A549 (cell line): ENCODE data around the gene ORM2. TPM values are rescaled to one million over a fixed set of nuclear protein-coding genes. Genes with fewer than 3 reads are reported as not detected.

Experiments used
- ATAC-seq, 2 experiments: fragments of 200-7000 bp in 1 of 2; fragments of >200 bp in 1 of 2; cut with Nextera tagmentation in 1 of 2; cut with Tn5 transposase in 1 of 2; 3 replicates each; pipeline versions ENCODE4 v1.8.0 to v1.9.1; 2018 to 2020; ENCODE audit warnings: mild to moderate bottlenecking in 1 of 2, moderate library complexity in 1 of 2
- CTCF ChIA-PET: fragments of 300-600 bp; sonication (Branson Sonifier 250); formaldehyde crosslinking; extraction: SDS; loops from one replicate; lab custom pipeline; 2021; ENCODE audit warnings: antibody characterized with exemption, inconsistent platforms; lab: Yijun Ruan, JAX
- POLR2A ChIA-PET: fragments of 350-600 bp; formaldehyde crosslinking; extraction: SDS; loops from one replicate; lab custom pipeline; 2021; ENCODE audit warnings: antibody characterized with exemption, inconsistent platforms; lab: Yijun Ruan, JAX
- DNase-seq, 2 experiments: peaks; one replicate each; pipeline versions ENCODE4 v3.0.0 to v3.0.0-alpha.2; 2011 to 2016; ENCODE audit warnings: low read depth in 1 of 2, low spot score in 1 of 2
- FAIRE-seq: peaks from 2 replicates; lab custom pipeline; 2011; peaks lifted over from hg19 to GRCh38; lab: Jason Lieb, UNC
- H3K27ac ChIP-seq, 2 experiments: fragments of >200 bp; sonication (Bioruptor Twin); formaldehyde crosslinking; 3 replicates each; pipeline ENCODE4 v1.5.1; 2016 to 2017
- H3K4me1 ChIP-seq: fragments of >200 bp; sonication (Bioruptor Twin); formaldehyde crosslinking; 3 replicates; pipeline ENCODE4 v1.6.1; 2016
- H3K4me2 ChIP-seq: fragments of >200 bp; sonication (Bioruptor Twin); formaldehyde crosslinking; 3 replicates; pipeline ENCODE4 v1.6.1; 2016
- H3K4me3 ChIP-seq: fragments of >200 bp; sonication (Bioruptor Twin); formaldehyde crosslinking; 3 replicates; pipeline ENCODE4 v1.5.1; 2016
- H3K9me3 ChIP-seq: fragments of >200 bp; sonication (Bioruptor Twin); formaldehyde crosslinking; 3 replicates; pipeline ENCODE4 v1.6.1; 2016
- BHLHE40 ChIP-seq: IDR thresholded peaks from 2 replicates; pipeline ENCODE4 v1.6.1; 2012; ENCODE audit warnings: low read depth, low read length, inconsistent platforms
- CHD2 ChIP-seq: fragments of 150-350 bp; IDR thresholded peaks from 2 replicates; pipeline ENCODE4 v1.6.1; 2014; ENCODE audit warnings: low read length; ENCODE audit not compliant: partially characterized antibody
- CHD4 ChIP-seq: fragments of 200-600 bp; sonication (generic); IDR thresholded peaks from 2 replicates; pipeline ENCODE4 v1.6.1; 2016; ENCODE audit warnings: antibody characterized with exemption, mild to moderate bottlenecking, borderline replicate concordance
- EP300 ChIP-seq, 2 experiments: fragments of >200 bp; sonication (Bioruptor Twin); formaldehyde crosslinking; IDR thresholded peaks; 2 replicates in 1 of 2; 3 replicates in 1 of 2; pipeline ENCODE4 v1.6.1; 2016 to 2017
- ESRRA ChIP-seq: fragments of 150-350 bp; IDR thresholded peaks from 2 replicates; pipeline ENCODE4 v1.6.1; 2014; ENCODE audit warnings: mild to moderate bottlenecking, low read length, borderline replicate concordance
- FOSB ChIP-seq: fragments of 250-450 bp; sonication (Bioruptor Pico); IDR thresholded peaks from 2 replicates; pipeline ENCODE4 v1.5.0; 2020; ENCODE audit warnings: mild to moderate bottlenecking, moderate library complexity
- FOSL2 ChIP-seq, 2 experiments: fragments of 450-650 bp in 1 of 2; fragments of >200 bp in 1 of 2; sonication (Bioruptor Twin) in 1 of 2; formaldehyde crosslinking; IDR thresholded peaks; 2 replicates each; pipeline versions ENCODE4 v1.5.0 to v1.6.1; 2016 to 2020; ENCODE audit warnings: mild to moderate bottlenecking in 1 of 2, moderate library complexity in 1 of 2
- FOXS1 ChIP-seq: fragments of 250-450 bp; sonication (Bioruptor Pico); IDR thresholded peaks from 2 replicates; pipeline ENCODE4 v1.5.0; 2020; ENCODE audit warnings: mild to moderate bottlenecking, moderate library complexity
- HDAC2 ChIP-seq: fragments of 200-600 bp; sonication (generic); IDR thresholded peaks from 2 replicates; pipeline ENCODE4 v1.6.1; 2016
- HOXA7 ChIP-seq: fragments of 250-450 bp; sonication (Bioruptor Pico); IDR thresholded peaks from 2 replicates; pipeline ENCODE4 v1.5.0; 2020; ENCODE audit warnings: mild to moderate bottlenecking, moderate library complexity
- HOXB13 ChIP-seq: fragments of 250-450 bp; sonication (Bioruptor Pico); IDR thresholded peaks from 2 replicates; pipeline ENCODE4 v1.5.0; 2020; ENCODE audit warnings: low read depth, mild to moderate bottlenecking, moderate library complexity
- HOXB5 ChIP-seq: fragments of 250-450 bp; sonication (Bioruptor Pico); IDR thresholded peaks from 2 replicates; pipeline ENCODE4 v1.5.0; 2020; ENCODE audit warnings: mild to moderate bottlenecking, moderate library complexity
- JUN ChIP-seq, 2 experiments: fragments of >200 bp; sonication (Bioruptor Twin); formaldehyde crosslinking; IDR thresholded peaks; 2 replicates in 1 of 2; 3 replicates in 1 of 2; pipeline ENCODE4 v1.6.1; 2016 to 2017
- KDM1A ChIP-seq: fragments of 200-600 bp; sonication (generic); IDR thresholded peaks from 2 replicates; pipeline ENCODE4 v1.6.1; 2016; ENCODE audit warnings: low read depth, mild to moderate bottlenecking
- MAFK ChIP-seq: fragments of 450-650 bp; IDR thresholded peaks from 2 replicates; pipeline ENCODE4 v1.6.1; 2014; ENCODE audit not compliant: partially characterized antibody
- NFE2L2 ChIP-seq: fragments of 150-350 bp; conservative IDR thresholded peaks from 2 replicates; pipeline ENCODE4 v1.6.1; 2014; ENCODE audit warnings: low read length
- NR3C1 ChIP-seq: fragments of >200 bp; sonication (Bioruptor Twin); formaldehyde crosslinking; IDR thresholded peaks from 3 replicates; pipeline ENCODE4 v1.6.1; 2017
- RAD21 ChIP-seq, 2 experiments: fragments of >200 bp in 1 of 2; sonication (Bioruptor Twin) in 1 of 2; formaldehyde crosslinking in 1 of 2; IDR thresholded peaks in 1 of 2; conservative IDR thresholded peaks in 1 of 2; 2 replicates in 1 of 2; 3 replicates in 1 of 2; pipeline ENCODE4 v1.6.1; 2012 to 2018; ENCODE audit warnings: inconsistent platforms in 1 of 2
- TFCP2L1 ChIP-seq: fragments of 250-450 bp; sonication (Bioruptor Pico); IDR thresholded peaks from 2 replicates; pipeline ENCODE4 v1.5.0; 2021; ENCODE audit warnings: mild to moderate bottlenecking
- TP53 ChIP-seq: fragments of 250-450 bp; sonication (Bioruptor Pico); IDR thresholded peaks from 2 replicates; pipeline ENCODE4 v1.5.0; 2021; ENCODE audit warnings: mild to moderate bottlenecking, moderate library complexity
- ZNF302 ChIP-seq: fragments of 250-450 bp; sonication (Bioruptor Pico); IDR thresholded peaks from 2 replicates; pipeline ENCODE4 v1.9.0; 2021; ENCODE audit warnings: inconsistent platforms, mild to moderate bottlenecking, moderate library complexity
- WGBS: methylation state at CpG from one replicate; pipeline ENCODE4 v1.1.6; 2017; ENCODE audit errors: missing lambda C conversion rate; 5-methylcytosine and 5-hydroxymethylcytosine counted together
- polyA plus RNA-seq, 4 experiments: library from polyadenylated mRNA; depleted of rRNA in 3 of 4; stranded (reverse); fragments of >200 nt; fragmentation: RNase III in 1 of 4; extraction: RNeasy Plus Mini Kit Qiagen cat#74134 plus additional on column Dnase treatment in 1 of 4; gene quantifications; 2 replicates in 3 of 4; 3 replicates in 1 of 4; pipeline ENCODE4 v1.2.3, GENCODE V29; 2011 to 2017
- TF ChIP-seq, protein P1 (sequence below): fragments of 450-650 bp; IDR thresholded peaks from 2 replicates; pipeline ENCODE4 v1.6.1; 2014; ENCODE audit warnings: antibody characterized with exemption
- TF ChIP-seq, protein P2 (sequence below): fragments of 250-450 bp; sonication (Bioruptor Pico); IDR thresholded peaks from 2 replicates; pipeline ENCODE4 v1.5.0; 2020; ENCODE audit warnings: low read depth, mild to moderate bottlenecking, moderate library complexity
- TF ChIP-seq, protein P3 (sequence below): IDR thresholded peaks from 2 replicates; pipeline ENCODE4 v1.6.1; 2012; ENCODE audit warnings: low read depth, borderline replicate concordance
- TF ChIP-seq, protein P4 (sequence below): IDR thresholded peaks from 2 replicates; pipeline ENCODE4 v1.6.1; 2012
- TF ChIP-seq, protein P5 (sequence below): fragments of >200 bp; sonication (Bioruptor Twin); formaldehyde crosslinking; IDR thresholded peaks from 3 replicates; pipeline ENCODE4 v1.6.1; 2016
- TF ChIP-seq, protein P6 (sequence below): fragments of 250-450 bp; sonication (Bioruptor Pico); IDR thresholded peaks from 2 replicates; pipeline ENCODE4 v1.5.0; 2021; ENCODE audit warnings: mild to moderate bottlenecking, moderate library complexity, borderline replicate concordance

Gene ORM2
- polyA plus RNA-seq, 2 of the 4 experiments (the other 2 are of a cell fraction), result 0.10 TPM; not detected in 1

DNA sequence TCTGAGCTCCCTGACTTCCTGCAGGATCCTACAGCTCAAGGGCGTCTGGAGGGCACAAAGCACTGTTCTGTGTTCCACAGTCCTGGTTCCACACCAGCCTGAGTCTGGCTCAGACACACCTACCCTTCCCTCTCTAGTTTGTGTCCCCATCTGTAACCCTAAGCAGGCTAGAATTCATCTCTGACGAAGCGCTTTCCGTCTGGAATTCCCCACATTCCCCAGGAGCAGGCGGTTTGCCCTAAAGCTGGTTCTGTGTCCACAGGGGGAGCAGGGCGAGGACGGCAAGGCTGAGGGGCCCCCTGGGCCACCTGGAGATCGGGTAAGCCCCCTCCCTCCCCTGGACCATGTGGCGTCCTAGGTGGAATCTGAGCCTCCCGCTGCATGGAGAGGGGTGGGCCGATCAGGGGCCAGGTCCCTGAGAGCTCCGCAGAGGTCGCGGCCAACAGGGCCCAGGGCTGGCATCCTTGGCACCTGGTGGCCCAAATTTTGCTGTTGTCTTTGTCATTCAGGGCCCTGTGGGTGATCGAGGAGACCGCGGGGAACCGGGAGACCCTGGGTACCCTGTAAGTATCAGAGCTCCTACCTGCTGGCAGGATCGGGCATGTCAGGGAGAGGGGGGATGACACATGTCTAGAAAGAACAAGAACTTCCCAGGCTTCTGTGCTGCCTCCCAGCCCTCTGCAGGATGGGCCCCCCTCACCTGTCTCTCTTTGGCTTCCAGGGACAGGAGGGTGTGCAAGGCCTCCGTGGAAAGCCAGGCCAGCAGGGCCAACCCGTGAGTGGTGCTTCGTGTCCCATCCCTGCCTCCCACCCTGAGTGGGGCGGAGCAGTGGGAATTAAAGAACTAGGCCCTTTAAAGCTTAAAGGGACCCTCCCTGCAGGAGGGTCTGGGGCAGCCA lies 41.2 kb upstream of the ORM2 start:
- peak; percentile 56 to 73 for DNase-seq
- ChIA-PET POLR2A (interaction anchor here (0.9 to 1.0 kb wide), 2 partner anchors 9 to 206 kb away, joined by 3 read pairs; no protein-coding TSS in a partner anchor), CTCF (interaction anchor here (0.6 to 10.0 kb wide), 16 partner anchors 9 to 632 kb away, joined by 3 to 191 read pairs (median 4); partner anchors contain the start of genes AMBP and COL27A1)
- peaks cover 54% of the 10 kb centered on the region for H3K4me1 ChIP-seq
- H3K9me3 ChIP-seq, result no peaks in the 10 kb centered on the region
- H3K4me3 ChIP-seq, result no peak overlapping the region
- FAIRE-seq, result peak; percentile 39
- 35% methylated on average over 21 of the region's 23 CpGs for WGBS
- peak overlapping the region; percentile 70 to 88 for H3K27ac ChIP-seq
- TF ChIP-seq JUN (IDR thresholded peaks at IDR 0.05) (peak in 1 of 2 experiments; percentile 55; a peak in 1 of 5 replicates), HOXB5 (CRISPR knock-in tag) (peak; percentile 79; the same call in 1 of the 2 replicates), HOXB13 (peak; percentile 88; the same call in 1 of the 2 replicates), EP300 (IDR thresholded peaks at IDR 0.05) (peak in 1 of 2 experiments; percentile 25; a peak in 1 of 5 replicates), RAD21 (conservative IDR thresholded peaks at IDR 0.05 in 1 of 2, IDR thresholded peaks at IDR 0.05 in 1 of 2) (peak in 1 of 2 experiments; percentile 18; a peak in 1 of 5 replicates), ZNF302 (CRISPR knock-in tag) (peak; percentile 67; the same call in 1 of the 2 replicates), MAFK (peak; percentile 29), HDAC2 (no peak), ESRRA (peak; percentile 26; the same call in 1 of the 2 replicates), NR3C1 (no peak), NFE2L2 (0 out of 2 replicates have a peak, but pooled peaks have one; percentile 13), FOSL2 (IDR thresholded peaks at IDR 0.05) (no peak), FOSL2 (CRISPR knock-in tag; IDR thresholded peaks at IDR 0.05) (0 out of 2 replicates have a peak, but pooled peaks have one; percentile 14)
- TF ChIP-seq, protein P1, sequence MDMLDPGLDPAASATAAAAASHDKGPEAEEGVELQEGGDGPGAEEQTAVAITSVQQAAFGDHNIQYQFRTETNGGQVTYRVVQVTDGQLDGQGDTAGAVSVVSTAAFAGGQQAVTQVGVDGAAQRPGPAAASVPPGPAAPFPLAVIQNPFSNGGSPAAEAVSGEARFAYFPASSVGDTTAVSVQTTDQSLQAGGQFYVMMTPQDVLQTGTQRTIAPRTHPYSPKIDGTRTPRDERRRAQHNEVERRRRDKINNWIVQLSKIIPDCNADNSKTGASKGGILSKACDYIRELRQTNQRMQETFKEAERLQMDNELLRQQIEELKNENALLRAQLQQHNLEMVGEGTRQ, result no peak
- TF ChIP-seq, protein P2, sequence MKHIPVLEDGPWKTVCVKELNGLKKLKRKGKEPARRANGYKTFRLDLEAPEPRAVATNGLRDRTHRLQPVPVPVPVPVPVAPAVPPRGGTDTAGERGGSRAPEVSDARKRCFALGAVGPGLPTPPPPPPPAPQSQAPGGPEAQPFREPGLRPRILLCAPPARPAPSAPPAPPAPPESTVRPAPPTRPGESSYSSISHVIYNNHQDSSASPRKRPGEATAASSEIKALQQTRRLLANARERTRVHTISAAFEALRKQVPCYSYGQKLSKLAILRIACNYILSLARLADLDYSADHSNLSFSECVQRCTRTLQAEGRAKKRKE (CRISPR knock-in tag), result peak; percentile 96
- TF ChIP-seq, protein P3, sequence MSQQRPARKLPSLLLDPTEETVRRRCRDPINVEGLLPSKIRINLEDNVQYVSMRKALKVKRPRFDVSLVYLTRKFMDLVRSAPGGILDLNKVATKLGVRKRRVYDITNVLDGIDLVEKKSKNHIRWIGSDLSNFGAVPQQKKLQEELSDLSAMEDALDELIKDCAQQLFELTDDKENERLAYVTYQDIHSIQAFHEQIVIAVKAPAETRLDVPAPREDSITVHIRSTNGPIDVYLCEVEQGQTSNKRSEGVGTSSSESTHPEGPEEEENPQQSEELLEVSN, result peak; percentile 77
- TF ChIP-seq, protein P4, sequence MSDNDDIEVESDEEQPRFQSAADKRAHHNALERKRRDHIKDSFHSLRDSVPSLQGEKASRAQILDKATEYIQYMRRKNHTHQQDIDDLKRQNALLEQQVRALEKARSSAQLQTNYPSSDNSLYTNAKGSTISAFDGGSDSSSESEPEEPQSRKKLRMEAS, result peak; percentile 80
- TF ChIP-seq, protein P5, sequence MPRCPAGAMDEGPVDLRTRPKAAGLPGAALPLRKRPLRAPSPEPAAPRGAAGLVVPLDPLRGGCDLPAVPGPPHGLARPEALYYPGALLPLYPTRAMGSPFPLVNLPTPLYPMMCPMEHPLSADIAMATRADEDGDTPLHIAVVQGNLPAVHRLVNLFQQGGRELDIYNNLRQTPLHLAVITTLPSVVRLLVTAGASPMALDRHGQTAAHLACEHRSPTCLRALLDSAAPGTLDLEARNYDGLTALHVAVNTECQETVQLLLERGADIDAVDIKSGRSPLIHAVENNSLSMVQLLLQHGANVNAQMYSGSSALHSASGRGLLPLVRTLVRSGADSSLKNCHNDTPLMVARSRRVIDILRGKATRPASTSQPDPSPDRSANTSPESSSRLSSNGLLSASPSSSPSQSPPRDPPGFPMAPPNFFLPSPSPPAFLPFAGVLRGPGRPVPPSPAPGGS, result no peak
- H3K4me2 ChIP-seq, result peak overlapping the region; percentile 49
- peak; percentile 70 to 84 for ATAC-seq

DNA sequence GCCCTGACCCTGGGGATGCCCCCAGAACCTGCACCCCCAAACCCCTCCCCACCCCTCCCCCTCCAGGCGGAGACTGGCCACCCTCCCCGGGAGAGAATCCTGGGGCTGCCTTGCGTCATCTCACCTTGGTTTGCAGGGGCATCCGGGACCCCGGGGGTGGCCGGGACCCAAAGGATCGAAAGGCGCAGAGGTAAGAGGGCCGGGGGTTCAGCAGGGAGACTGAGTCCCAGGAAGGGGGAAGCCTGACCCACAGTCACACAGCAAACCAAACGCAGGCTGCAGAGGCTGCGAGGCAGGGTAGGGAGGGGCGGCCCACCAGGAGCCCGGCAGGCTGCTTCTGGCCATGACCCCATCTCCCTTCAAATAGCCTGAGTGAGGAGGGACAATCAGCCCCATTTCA lies 40.6 kb upstream of the ORM2 start:
- no peak for FAIRE-seq
- Histone ChIP-seq H3K27ac (peak overlapping the region; percentile 70 to 88), H3K4me1 (peaks cover 51% of the 10 kb centered on the region), H3K9me3 (0 out of 3 replicates have a peak, but pooled peaks cover under 1% of the 10 kb centered on the region), H3K4me3 (no peak overlapping the region), H3K4me2 (peak overlapping the region; percentile 49; the same call in 2 of the 3 replicates)
- ChIA-PET POLR2A (interaction anchor here (1.0 kb wide), 1 partner anchor 10 kb away, joined by 3 read pairs; no protein-coding TSS in a partner anchor), CTCF (interaction anchor here (0.8 to 10.0 kb wide), 14 partner anchors 9 to 208 kb away, joined by 3 to 191 read pairs (median 6); partner anchors contain the start of genes AMBP and COL27A1)
- ATAC-seq, result no peak
- DNase-seq, result no peak
- 84% methylated on average over 12 of the region's 13 CpGs for WGBS
- TF ChIP-seq RAD21 (conservative IDR thresholded peaks at IDR 0.05 in 1 of 2, IDR thresholded peaks at IDR 0.05 in 1 of 2), result no peak
- no peak for TF ChIP-seq FOSB
- TF ChIP-seq KDM1A, result no peak
- TF ChIP-seq HOXA7 (CRISPR knock-in tag), result no peak
- TF ChIP-seq EP300 (IDR thresholded peaks at IDR 0.05), result no peak
- TF ChIP-seq, protein P6, sequence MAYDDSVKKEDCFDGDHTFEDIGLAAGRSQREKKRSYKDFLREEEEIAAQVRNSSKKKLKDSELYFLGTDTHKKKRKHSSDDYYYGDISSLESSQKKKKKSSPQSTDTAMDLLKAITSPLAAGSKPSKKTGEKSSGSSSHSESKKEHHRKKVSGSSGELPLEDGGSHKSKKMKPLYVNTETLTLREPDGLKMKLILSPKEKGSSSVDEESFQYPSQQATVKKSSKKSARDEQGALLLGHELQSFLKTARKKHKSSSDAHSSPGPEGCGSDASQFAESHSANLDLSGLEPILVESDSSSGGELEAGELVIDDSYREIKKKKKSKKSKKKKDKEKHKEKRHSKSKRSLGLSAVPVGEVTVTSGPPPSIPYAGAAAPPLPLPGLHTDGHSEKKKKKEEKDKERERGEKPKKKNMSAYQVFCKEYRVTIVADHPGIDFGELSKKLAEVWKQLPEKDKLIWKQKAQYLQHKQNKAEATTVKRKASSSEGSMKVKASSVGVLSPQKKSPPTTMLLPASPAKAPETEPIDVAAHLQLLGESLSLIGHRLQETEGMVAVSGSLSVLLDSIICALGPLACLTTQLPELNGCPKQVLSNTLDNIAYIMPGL (CRISPR knock-in tag), result no peak
- no peak for TF ChIP-seq BHLHE40
- no peak for TF ChIP-seq CHD2
- no peak for TF ChIP-seq FOXS1 (CRISPR knock-in tag)
- no peak for TF ChIP-seq TFCP2L1 (CRISPR knock-in tag)
- TF ChIP-seq TP53 (CRISPR knock-in tag), result no peak
- TF ChIP-seq HDAC2, result no peak
- TF ChIP-seq CHD4, result no peak
- TF ChIP-seq MAFK, result no peak
